PC-3 (cell line): ENCODE measurements around the gene ARHGAP9.

Experiments
- EZH2 ChIP-seq: fragments of 300-600 bp; sonication (generic); IDR thresholded peaks from one replicate; pipeline ENCODE4 v1.6.1; 2017; ENCODE audit warnings: antibody characterized with exemption, mild to moderate bottlenecking, low read length; ENCODE audit not compliant: unreplicated experiment
- TF ChIP-seq, protein P1 (sequence below): fragments of 300-600 bp; sonication (generic); conservative IDR thresholded peaks from 2 replicates; pipeline ENCODE4 v1.5.1; 2017; ENCODE audit warnings: antibody characterized with exemption, low read depth, mild to moderate bottlenecking, low read length

DNA sequence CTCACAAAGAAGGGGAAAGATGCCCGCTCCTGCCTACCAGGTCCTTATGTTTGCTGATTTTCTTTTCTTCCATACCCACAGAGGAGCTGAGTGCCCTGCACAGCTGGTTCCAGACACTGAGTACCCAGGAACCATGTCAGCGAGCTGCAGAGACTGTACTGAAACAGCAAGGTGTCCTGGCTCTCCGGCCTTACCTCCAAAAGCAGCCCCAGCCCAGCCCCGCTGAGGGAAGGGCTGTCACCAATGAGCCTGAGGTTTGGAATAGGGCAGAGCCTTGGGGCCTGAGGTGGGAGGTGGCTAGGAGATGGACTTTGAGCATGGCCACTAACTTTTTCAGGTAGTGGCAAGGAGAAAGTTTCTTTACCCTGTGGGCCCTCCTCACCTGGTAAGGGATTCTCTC lies 10.5 kb upstream of the ARHGAP9 start:
- TF ChIP-seq, protein P1, sequence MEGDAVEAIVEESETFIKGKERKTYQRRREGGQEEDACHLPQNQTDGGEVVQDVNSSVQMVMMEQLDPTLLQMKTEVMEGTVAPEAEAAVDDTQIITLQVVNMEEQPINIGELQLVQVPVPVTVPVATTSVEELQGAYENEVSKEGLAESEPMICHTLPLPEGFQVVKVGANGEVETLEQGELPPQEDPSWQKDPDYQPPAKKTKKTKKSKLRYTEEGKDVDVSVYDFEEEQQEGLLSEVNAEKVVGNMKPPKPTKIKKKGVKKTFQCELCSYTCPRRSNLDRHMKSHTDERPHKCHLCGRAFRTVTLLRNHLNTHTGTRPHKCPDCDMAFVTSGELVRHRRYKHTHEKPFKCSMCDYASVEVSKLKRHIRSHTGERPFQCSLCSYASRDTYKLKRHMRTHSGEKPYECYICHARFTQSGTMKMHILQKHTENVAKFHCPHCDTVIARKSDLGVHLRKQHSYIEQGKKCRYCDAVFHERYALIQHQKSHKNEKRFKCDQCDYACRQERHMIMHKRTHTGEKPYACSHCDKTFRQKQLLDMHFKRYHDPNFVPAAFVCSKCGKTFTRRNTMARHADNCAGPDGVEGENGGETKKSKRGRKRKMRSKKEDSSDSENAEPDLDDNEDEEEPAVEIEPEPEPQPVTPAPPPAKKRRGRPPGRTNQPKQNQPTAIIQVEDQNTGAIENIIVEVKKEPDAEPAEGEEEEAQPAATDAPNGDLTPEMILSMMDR, result no peak
- TF ChIP-seq EZH2, result no peak
